Measurements from ENCODE around the gene PTPRO. TPM values are rescaled to one million over a fixed set of nuclear protein-coding genes. Genes with fewer than 3 reads are reported as not detected.

PTPRO gene
- total RNA-seq, 1 experiment from 2014 or later: not detected

- no peak overlapping the region for H2AFZ ChIP-seq (ENCODE audit: low read length)
- no peaks in the 10 kb centered on the region for H3K36me3 ChIP-seq (ENCODE audit: low read depth, low read length)
- ChIA-PET CTCF (no interaction called here), POLR2A (ENCODE audit: unreplicated experiment) (no interaction called here)
- H3K9me2 ChIP-seq (replicated peaks; ENCODE audit: low read length): no peaks in the 10 kb centered on the region
- no peak overlapping the region for H3K4me3 ChIP-seq (ENCODE audit: low read length)
- H3K4me2 ChIP-seq (ENCODE audit: low read length): no peak overlapping the region
- no peaks in the 10 kb centered on the region for H3K9me3 ChIP-seq (ENCODE audit: low read length)
- H3K79me2 ChIP-seq (ENCODE audit: low read length): no peaks in the 10 kb centered on the region
- no peak overlapping the region for H3K27ac ChIP-seq (ENCODE audit: low read length)
- H3K9ac ChIP-seq (ENCODE audit: low read length): no peak overlapping the region
- peaks cover 6% of the 10 kb centered on the region; the same call in 1 of the 2 replicates for H3K4me1 ChIP-seq (ENCODE audit: insufficient read depth, low read length)
- no peaks in the 10 kb centered on the region for H3K27me3 ChIP-seq (ENCODE audit: low read length)
- DNase-seq: no peak
- no peaks in the 10 kb centered on the region for H3F3A ChIP-seq (ENCODE audit: low read length, unreplicated experiment)
- no TSS peak for BruUV-seq (replicated peaks)
- TF ChIP-seq EZH2 (IDR thresholded peaks at IDR 0.05; ENCODE audit: low read length, unreplicated experiment): no peak
- TF ChIP-seq CTCF (conservative IDR thresholded peaks at IDR 0.05; ENCODE audit: low read depth, low read length): no peak
- TF ChIP-seq EZH2phosphoT487 (IDR thresholded peaks at IDR 0.05; ENCODE audit: borderline replicate concordance, low read length): no peak
- no peaks in the 10 kb centered on the region for H4K20me1 ChIP-seq (ENCODE audit: low read length)
- intact Hi-C loops (cut with micrococcal nuclease): no loop called here
- ATAC-seq: no peak
Measured at GRCh38 chr12:15443050-15443449, 120.7 kb downstream of the PTPRO start.

- ChIA-PET POLR2A (ENCODE audit: unreplicated experiment) (no interaction called here), CTCF (no interaction called here)
- H3K27ac ChIP-seq (ENCODE audit: low read length): no peak overlapping the region
- no peak overlapping the region for H3K9ac ChIP-seq (ENCODE audit: low read length)
- DNase-seq: peak; percentile 39
- TF ChIP-seq EZH2 (IDR thresholded peaks at IDR 0.05; ENCODE audit: low read length, unreplicated experiment): no peak
- no peak for TF ChIP-seq CTCF (conservative IDR thresholded peaks at IDR 0.05; ENCODE audit: low read depth, low read length)
- TF ChIP-seq EZH2phosphoT487 (IDR thresholded peaks at IDR 0.05; ENCODE audit: borderline replicate concordance, low read length): no peak
- peaks cover 6% of the 10 kb centered on the region; the same call in 1 of the 2 replicates for H3K4me1 ChIP-seq (ENCODE audit: insufficient read depth, low read length)
- no peaks in the 10 kb centered on the region for H4K20me1 ChIP-seq (ENCODE audit: low read length)
- H3K79me2 ChIP-seq (ENCODE audit: low read length): no peaks in the 10 kb centered on the region
- H3K36me3 ChIP-seq (ENCODE audit: low read depth, low read length): no peaks in the 10 kb centered on the region
- no peak for ATAC-seq
- H3K9me3 ChIP-seq (ENCODE audit: low read length): no peaks in the 10 kb centered on the region
- no TSS peak for BruUV-seq (replicated peaks)
- intact Hi-C loops (cut with micrococcal nuclease): no loop called here
- H3K4me3 ChIP-seq (ENCODE audit: low read length): no peak overlapping the region
- no peaks in the 10 kb centered on the region for H3K9me2 ChIP-seq (replicated peaks; ENCODE audit: low read length)
- no peak overlapping the region for H2AFZ ChIP-seq (ENCODE audit: low read length)
- H3F3A ChIP-seq (ENCODE audit: low read length, unreplicated experiment): no peaks in the 10 kb centered on the region
- H3K27me3 ChIP-seq (ENCODE audit: low read length): no peaks in the 10 kb centered on the region
- H3K4me2 ChIP-seq (ENCODE audit: low read length): no peak overlapping the region
Measured at GRCh38 chr12:15443611-15444010, 121.3 kb downstream of the PTPRO start.

GRCh38 chr12:15444523-15444922, 122.2 kb downstream of the PTPRO start:
- BruUV-seq (replicated peaks): no TSS peak
- Histone ChIP-seq H2AFZ (ENCODE audit: low read length) (no peak overlapping the region), H4K20me1 (ENCODE audit: low read length) (no peaks in the 10 kb centered on the region), H3K9me3 (ENCODE audit: low read length) (no peaks in the 10 kb centered on the region), H3K9ac (ENCODE audit: low read length) (no peak overlapping the region), H3K27ac (ENCODE audit: low read length) (no peak overlapping the region), H3K4me2 (ENCODE audit: low read length) (no peak overlapping the region), H3K79me2 (ENCODE audit: low read length) (no peaks in the 10 kb centered on the region), H3K27me3 (ENCODE audit: low read length) (no peaks in the 10 kb centered on the region), H3K4me1 (ENCODE audit: insufficient read depth, low read length) (peaks cover 6% of the 10 kb centered on the region; the same call in 1 of the 2 replicates), H3K9me2 (replicated peaks; ENCODE audit: low read length) (no peaks in the 10 kb centered on the region), H3K36me3 (ENCODE audit: low read depth, low read length) (no peaks in the 10 kb centered on the region), H3K4me3 (ENCODE audit: low read length) (no peak overlapping the region), H3F3A (ENCODE audit: low read length, unreplicated experiment) (no peaks in the 10 kb centered on the region)
- POLR2A ChIA-PET (ENCODE audit: unreplicated experiment): no interaction called here
- CTCF ChIA-PET: no interaction called here
- TF ChIP-seq CTCF (conservative IDR thresholded peaks at IDR 0.05; ENCODE audit: low read depth, low read length) (no peak), EZH2phosphoT487 (IDR thresholded peaks at IDR 0.05; ENCODE audit: borderline replicate concordance, low read length) (no peak), EZH2 (IDR thresholded peaks at IDR 0.05; ENCODE audit: low read length, unreplicated experiment) (no peak)
- ATAC-seq (no peak), DNase-seq (no peak)
- intact Hi-C loops (cut with micrococcal nuclease): no loop called here
